HepG2 (cell line): ENCODE data around the gene ZNF25. TPM values are rescaled to one million over a fixed set of nuclear protein-coding genes. Genes with fewer than 3 reads are reported as not detected.

Source experiments
- CBFB ChIP-seq: sonication (generic); formaldehyde crosslinking; IDR thresholded peaks from 2 replicates; pipeline ENCODE4 v1.4.0; 2020; ENCODE audit warnings: missing genetic modification reagents
- DR1 ChIP-seq: sonication (generic); formaldehyde crosslinking; IDR thresholded peaks from 2 replicates; pipeline ENCODE4 v1.8.0; 2021; ENCODE audit warnings: mild to moderate bottlenecking, missing genetic modification reagents, inconsistent platforms
- ELF4 ChIP-seq: sonication (generic); formaldehyde crosslinking; IDR thresholded peaks from 2 replicates; pipeline ENCODE4 v1.5.0; 2020; ENCODE audit warnings: missing genetic modification reagents, mild to moderate bottlenecking, moderate library complexity, borderline replicate concordance
- NAIF1 ChIP-seq: sonication (generic); formaldehyde crosslinking; IDR thresholded peaks from 2 replicates; pipeline ENCODE4 v1.5.0; 2020; ENCODE audit warnings: mild to moderate bottlenecking, missing genetic modification reagents, borderline replicate concordance
- NCOA2 ChIP-seq: sonication (generic); formaldehyde crosslinking; IDR thresholded peaks from 2 replicates; pipeline ENCODE4 v1.8.0; 2022; ENCODE audit warnings: inconsistent platforms
- NFYB ChIP-seq: sonication (generic); formaldehyde crosslinking; IDR thresholded peaks from 2 replicates; pipeline ENCODE4 v1.4.0; 2020; ENCODE audit warnings: missing genetic modification reagents
- PCBP1 ChIP-seq: fragments of 200-400 bp; formaldehyde crosslinking; IDR thresholded peaks from 2 replicates; pipeline ENCODE4 v1.6.1; 2017; ENCODE audit warnings: mild to moderate bottlenecking, low read depth, low read length, borderline replicate concordance
- SAP130 ChIP-seq: IDR thresholded peaks from 2 replicates; pipeline ENCODE4 v1.6.1; 2016; ENCODE audit warnings: low read depth
- SIN3A ChIP-seq: IDR thresholded peaks from 2 replicates; pipeline ENCODE4 v1.6.1; 2011; ENCODE audit warnings: low read depth, mild to moderate bottlenecking, control low read depth, low read length, borderline replicate concordance
- ZNF138 ChIP-seq: sonication (generic); formaldehyde crosslinking; IDR thresholded peaks from 2 replicates; pipeline ENCODE4 v1.5.0; 2020; ENCODE audit warnings: mild to moderate bottlenecking, low read depth, missing genetic modification reagents
- ZNF331 ChIP-seq: sonication (generic); formaldehyde crosslinking; IDR thresholded peaks from 2 replicates; pipeline ENCODE4 v1.4.0; 2020; ENCODE audit warnings: missing genetic modification reagents
- ZNF354B ChIP-seq: sonication (generic); formaldehyde crosslinking; IDR thresholded peaks from 2 replicates; pipeline ENCODE4 v1.8.0; 2022; ENCODE audit warnings: mild to moderate bottlenecking, missing genetic modification reagents
- ZNF382 ChIP-seq: sonication (generic); formaldehyde crosslinking; IDR thresholded peaks from 2 replicates; pipeline ENCODE4 v1.5.0; 2020; ENCODE audit warnings: missing genetic modification reagents, mild to moderate bottlenecking, borderline replicate concordance
- ZNF777 ChIP-seq: sonication (generic); formaldehyde crosslinking; IDR thresholded peaks from 2 replicates; pipeline ENCODE4 v1.4.0; 2020; ENCODE audit warnings: missing genetic modification reagents
- polyA plus RNA-seq, 8 experiments: library from polyadenylated mRNA; depleted of rRNA in 3 of 8; stranded (reverse) in 7 of 8; unstranded in 1 of 8; fragments of >200 nt; fragmentation: Illumina TruSeq in 4 of 8; extraction: Trizol in 4 of 8; gene quantifications; 2 replicates each; pipeline versions ENCODE4 v1.2.1 to v1.2.3, GENCODE V29; 2011 to 2016; ENCODE audit warnings: low read depth in 4 of 8, missing spikeins in 1 of 8, mixed read lengths in 1 of 8; ENCODE audit not compliant: insufficient read depth in 1 of 8
- total RNA-seq, 5 experiments: library from RNA; depleted of rRNA; stranded (reverse); fragments of >200 nt; fragmentation: Illumina TruSeq; extraction: Trizol; gene quantifications; 2 replicates each; pipeline ENCODE4 v1.2.3, GENCODE V29; 2016; ENCODE audit warnings: low read depth in 1 of 5
- TF ChIP-seq, protein P1 (sequence below): IDR thresholded peaks from 2 replicates; pipeline ENCODE4 v1.4.0; 2020; ENCODE audit warnings: mild to moderate bottlenecking, missing genetic modification reagents
- TF ChIP-seq, protein P2 (sequence below): sonication (generic); formaldehyde crosslinking; IDR thresholded peaks from 2 replicates; pipeline ENCODE4 v1.5.1; 2020; ENCODE audit warnings: missing genetic modification reagents, mild to moderate bottlenecking, borderline replicate concordance
- TF ChIP-seq, protein P3 (sequence below): sonication (generic); formaldehyde crosslinking; IDR thresholded peaks from 2 replicates; pipeline ENCODE4 v1.8.1; 2022; ENCODE audit warnings: mild to moderate bottlenecking, missing genetic modification reagents
- TF ChIP-seq, protein P4 (sequence below): sonication (generic); formaldehyde crosslinking; IDR thresholded peaks from 2 replicates; pipeline ENCODE4 v1.4.0; 2020; ENCODE audit warnings: missing genetic modification reagents

ZNF25 gene
- total and polyA plus RNA-seq, 2 of the 13 experiments (the other 11 are each of a cell fraction or from before 2014, with no cell fraction given) = 1.4 to 1.5 TPM

DNA sequence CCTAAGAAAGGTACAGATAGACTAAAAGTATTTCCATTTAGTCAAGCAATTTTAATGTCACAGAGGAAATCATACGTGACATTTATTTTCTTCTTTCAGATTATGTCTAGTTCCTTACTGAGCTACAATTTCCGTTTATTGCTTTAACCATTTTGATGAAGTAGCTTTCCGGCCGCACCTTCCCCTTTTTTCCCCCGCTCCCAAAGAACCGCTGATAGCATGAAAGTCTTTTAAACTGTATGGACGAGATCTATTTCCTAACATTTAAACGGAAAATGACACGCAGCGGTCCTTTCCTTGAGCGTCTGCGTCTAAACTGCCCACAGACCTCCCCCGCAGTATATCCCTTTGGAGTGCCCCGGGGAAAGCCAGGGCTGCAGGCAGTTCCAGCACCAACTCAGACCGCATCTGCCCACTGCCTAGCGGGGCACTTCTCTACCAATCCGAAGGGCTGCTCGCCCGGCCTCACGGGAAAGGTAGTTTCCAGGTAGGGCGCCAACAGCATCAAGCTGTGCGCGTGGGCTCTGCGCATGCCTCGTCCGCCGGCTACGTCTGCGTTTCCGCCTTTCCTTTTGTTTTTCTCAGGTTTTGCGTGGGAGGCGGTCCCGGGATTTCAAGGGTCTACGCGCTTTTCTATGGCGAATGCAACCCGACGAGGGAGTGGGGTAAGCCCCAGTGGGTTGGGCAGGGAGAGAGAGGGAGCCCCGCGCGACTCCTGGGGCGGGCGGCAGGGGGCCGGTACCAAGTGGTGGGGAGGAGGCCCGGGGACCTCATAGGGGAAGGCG is 33.9 kb upstream of the ZNF25 start, which contains the start of gene ZNF33A (continued):
- TF ChIP-seq, protein P1, sequence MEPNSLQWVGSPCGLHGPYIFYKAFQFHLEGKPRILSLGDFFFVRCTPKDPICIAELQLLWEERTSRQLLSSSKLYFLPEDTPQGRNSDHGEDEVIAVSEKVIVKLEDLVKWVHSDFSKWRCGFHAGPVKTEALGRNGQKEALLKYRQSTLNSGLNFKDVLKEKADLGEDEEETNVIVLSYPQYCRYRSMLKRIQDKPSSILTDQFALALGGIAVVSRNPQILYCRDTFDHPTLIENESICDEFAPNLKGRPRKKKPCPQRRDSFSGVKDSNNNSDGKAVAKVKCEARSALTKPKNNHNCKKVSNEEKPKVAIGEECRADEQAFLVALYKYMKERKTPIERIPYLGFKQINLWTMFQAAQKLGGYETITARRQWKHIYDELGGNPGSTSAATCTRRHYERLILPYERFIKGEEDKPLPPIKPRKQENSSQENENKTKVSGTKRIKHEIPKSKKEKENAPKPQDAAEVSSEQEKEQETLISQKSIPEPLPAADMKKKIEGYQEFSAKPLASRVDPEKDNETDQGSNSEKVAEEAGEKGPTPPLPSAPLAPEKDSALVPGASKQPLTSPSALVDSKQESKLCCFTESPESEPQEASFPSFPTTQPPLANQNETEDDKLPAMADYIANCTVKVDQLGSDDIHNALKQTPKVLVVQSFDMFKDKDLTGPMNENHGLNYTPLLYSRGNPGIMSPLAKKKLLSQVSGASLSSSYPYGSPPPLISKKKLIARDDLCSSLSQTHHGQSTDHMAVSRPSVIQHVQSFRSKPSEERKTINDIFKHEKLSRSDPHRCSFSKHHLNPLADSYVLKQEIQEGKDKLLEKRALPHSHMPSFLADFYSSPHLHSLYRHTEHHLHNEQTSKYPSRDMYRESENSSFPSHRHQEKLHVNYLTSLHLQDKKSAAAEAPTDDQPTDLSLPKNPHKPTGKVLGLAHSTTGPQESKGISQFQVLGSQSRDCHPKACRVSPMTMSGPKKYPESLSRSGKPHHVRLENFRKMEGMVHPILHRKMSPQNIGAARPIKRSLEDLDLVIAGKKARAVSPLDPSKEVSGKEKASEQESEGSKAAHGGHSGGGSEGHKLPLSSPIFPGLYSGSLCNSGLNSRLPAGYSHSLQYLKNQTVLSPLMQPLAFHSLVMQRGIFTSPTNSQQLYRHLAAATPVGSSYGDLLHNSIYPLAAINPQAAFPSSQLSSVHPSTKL = peak; percentile 28; the same call in 1 of the 2 replicates
- peak; percentile 50; the same call in 1 of the 2 replicates for TF ChIP-seq ZNF331 (CRISPR knock-in tag)
- peak; percentile 49; the same call in 1 of the 2 replicates for TF ChIP-seq SIN3A
- 0 out of 2 replicates have a peak, but pooled peaks have one; percentile 5 for TF ChIP-seq NCOA2 (CRISPR knock-in tag)
- TF ChIP-seq, protein P2, sequence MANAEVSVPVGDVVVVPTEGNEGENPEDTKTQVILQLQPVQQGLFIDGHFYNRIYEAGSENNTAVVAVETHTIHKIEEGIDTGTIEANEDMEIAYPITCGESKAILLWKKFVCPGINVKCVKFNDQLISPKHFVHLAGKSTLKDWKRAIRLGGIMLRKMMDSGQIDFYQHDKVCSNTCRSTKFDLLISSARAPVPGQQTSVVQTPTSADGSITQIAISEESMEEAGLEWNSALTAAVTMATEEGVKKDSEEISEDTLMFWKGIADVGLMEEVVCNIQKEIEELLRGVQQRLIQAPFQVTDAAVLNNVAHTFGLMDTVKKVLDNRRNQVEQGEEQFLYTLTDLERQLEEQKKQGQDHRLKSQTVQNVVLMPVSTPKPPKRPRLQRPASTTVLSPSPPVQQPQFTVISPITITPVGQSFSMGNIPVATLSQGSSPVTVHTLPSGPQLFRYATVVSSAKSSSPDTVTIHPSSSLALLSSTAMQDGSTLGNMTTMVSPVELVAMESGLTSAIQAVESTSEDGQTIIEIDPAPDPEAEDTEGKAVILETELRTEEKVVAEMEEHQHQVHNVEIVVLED (CRISPR knock-in tag) = peak; percentile 91
- TF ChIP-seq DR1 (CRISPR knock-in tag) = peak; percentile 53; the same call in 1 of the 2 replicates
- 0 out of 2 replicates have a peak, but pooled peaks have one; percentile 40 for TF ChIP-seq ZNF777 (CRISPR knock-in tag)
- TF ChIP-seq, protein P3, sequence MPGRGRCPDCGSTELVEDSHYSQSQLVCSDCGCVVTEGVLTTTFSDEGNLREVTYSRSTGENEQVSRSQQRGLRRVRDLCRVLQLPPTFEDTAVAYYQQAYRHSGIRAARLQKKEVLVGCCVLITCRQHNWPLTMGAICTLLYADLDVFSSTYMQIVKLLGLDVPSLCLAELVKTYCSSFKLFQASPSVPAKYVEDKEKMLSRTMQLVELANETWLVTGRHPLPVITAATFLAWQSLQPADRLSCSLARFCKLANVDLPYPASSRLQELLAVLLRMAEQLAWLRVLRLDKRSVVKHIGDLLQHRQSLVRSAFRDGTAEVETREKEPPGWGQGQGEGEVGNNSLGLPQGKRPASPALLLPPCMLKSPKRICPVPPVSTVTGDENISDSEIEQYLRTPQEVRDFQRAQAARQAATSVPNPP (CRISPR knock-in tag) = no peak
- peak; percentile 78; the same call in 1 of the 2 replicates for TF ChIP-seq PCBP1
- TF ChIP-seq ELF4 = peak; percentile 90; the same call in 1 of the 2 replicates
- no peak for TF ChIP-seq ZNF382 (CRISPR knock-in tag)
- 0 out of 2 replicates have a peak, but pooled peaks have one; percentile 9 for TF ChIP-seq CBFB
- peak; percentile 90 for TF ChIP-seq ZNF138
- TF ChIP-seq NAIF1 (CRISPR knock-in tag) = no peak; the same call in 1 of the 2 replicates
- TF ChIP-seq SAP130 (CRISPR knock-in tag) = peak; percentile 50
- TF ChIP-seq ZNF354B (CRISPR knock-in tag) = no peak
- peak; percentile 81 for TF ChIP-seq NFYB (CRISPR knock-in tag)
- TF ChIP-seq, protein P4, sequence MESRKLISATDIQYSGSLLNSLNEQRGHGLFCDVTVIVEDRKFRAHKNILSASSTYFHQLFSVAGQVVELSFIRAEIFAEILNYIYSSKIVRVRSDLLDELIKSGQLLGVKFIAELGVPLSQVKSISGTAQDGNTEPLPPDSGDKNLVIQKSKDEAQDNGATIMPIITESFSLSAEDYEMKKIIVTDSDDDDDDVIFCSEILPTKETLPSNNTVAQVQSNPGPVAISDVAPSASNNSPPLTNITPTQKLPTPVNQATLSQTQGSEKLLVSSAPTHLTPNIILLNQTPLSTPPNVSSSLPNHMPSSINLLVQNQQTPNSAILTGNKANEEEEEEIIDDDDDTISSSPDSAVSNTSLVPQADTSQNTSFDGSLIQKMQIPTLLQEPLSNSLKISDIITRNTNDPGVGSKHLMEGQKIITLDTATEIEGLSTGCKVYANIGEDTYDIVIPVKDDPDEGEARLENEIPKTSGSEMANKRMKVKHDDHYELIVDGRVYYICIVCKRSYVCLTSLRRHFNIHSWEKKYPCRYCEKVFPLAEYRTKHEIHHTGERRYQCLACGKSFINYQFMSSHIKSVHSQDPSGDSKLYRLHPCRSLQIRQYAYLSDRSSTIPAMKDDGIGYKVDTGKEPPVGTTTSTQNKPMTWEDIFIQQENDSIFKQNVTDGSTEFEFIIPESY = peak; percentile 2; the same call in 1 of the 2 replicates
